ENCODE measurements around the gene CPNE4.

Gene CPNE4

DNA sequence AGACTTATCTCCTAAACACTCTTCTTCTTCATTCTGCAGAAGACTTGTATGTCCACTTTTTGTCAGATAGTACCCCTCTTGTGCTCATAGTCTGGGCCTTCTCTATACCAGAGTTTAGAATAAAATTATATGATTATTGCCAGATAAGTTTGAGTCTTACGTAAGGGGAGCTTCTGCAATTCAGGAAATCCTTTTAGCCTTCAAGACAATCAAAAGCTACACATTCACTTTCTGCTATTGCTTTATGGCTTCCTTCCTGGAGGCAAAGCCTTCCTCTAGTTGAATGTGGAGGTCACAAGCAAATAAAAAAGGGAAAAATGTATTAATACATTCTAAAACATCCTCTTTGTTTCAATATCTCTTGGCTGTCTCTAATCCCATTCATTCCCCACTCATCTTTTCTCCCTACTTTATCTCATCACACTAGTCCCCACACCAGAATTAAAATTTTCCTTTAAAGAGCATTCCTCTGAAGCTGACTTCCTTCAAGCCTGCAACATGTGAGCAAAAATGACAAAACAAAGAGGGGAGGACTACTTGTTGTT lies 186.8 kb downstream of the CPNE4 start:
- TF ChIP-seq, protein P1, sequence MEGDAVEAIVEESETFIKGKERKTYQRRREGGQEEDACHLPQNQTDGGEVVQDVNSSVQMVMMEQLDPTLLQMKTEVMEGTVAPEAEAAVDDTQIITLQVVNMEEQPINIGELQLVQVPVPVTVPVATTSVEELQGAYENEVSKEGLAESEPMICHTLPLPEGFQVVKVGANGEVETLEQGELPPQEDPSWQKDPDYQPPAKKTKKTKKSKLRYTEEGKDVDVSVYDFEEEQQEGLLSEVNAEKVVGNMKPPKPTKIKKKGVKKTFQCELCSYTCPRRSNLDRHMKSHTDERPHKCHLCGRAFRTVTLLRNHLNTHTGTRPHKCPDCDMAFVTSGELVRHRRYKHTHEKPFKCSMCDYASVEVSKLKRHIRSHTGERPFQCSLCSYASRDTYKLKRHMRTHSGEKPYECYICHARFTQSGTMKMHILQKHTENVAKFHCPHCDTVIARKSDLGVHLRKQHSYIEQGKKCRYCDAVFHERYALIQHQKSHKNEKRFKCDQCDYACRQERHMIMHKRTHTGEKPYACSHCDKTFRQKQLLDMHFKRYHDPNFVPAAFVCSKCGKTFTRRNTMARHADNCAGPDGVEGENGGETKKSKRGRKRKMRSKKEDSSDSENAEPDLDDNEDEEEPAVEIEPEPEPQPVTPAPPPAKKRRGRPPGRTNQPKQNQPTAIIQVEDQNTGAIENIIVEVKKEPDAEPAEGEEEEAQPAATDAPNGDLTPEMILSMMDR (conservative IDR thresholded peaks at IDR 0.05), result no peak
- no peak for TF ChIP-seq ZFX (IDR thresholded peaks at IDR 0.05)
- H3K27ac ChIP-seq, result no peak overlapping the region

DNA sequence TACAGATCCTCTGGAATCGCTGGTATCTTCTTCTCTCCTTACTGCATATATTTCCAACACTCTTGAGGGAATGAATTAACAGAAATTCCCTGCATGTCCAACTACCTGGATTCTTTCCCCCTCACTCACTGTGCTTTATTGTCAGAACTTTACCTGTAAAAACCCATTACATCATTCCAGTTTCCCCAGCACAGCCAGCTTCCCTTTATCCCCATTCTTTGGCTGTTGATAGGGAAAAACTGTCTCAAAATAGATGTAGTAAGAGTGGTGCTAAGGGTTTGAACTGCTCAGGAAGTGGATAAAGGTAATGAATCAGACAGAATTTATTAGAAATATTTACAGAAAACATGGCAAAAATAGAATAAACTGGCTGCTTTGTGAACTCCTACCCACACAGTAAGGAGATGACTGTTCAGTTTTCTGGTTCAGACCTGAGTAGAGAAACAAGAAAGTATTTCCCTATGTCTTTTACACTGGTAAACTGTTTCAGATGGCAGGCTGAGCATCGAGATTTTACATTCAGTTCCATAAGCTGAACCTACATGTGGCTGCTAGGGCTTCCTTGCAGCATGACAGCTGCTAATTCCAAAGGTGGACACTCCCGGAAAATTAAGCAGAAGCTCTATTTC lies 188.4 kb downstream of the CPNE4 start:
- no peak for TF ChIP-seq ZFX (IDR thresholded peaks at IDR 0.05)
- H3K27ac ChIP-seq, result no peak overlapping the region

DNA sequence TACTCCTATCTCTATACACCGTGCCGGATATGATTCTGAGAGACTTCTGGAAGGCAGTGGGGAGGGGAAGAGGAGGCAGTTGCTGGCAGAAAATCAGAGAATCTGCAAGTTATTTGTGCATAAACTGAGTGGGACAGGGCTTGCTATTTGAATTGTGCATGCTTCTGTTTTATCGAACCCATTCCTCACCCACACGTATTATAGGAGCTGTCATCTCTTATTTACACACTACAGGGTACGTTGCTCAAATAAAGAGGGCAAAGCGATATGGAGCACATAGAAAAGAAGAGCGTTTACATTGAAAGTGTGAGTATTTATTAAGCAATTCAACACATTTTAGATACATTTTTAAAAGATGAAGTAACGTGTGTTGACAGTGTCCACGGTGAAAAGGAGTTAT lies 191.6 kb downstream of the CPNE4 start:
- TF ChIP-seq, protein P1 (conservative IDR thresholded peaks at IDR 0.05), result no peak
- TF ChIP-seq ZFX (IDR thresholded peaks at IDR 0.05), result no peak
- no peak overlapping the region for H3K27ac ChIP-seq

DNA sequence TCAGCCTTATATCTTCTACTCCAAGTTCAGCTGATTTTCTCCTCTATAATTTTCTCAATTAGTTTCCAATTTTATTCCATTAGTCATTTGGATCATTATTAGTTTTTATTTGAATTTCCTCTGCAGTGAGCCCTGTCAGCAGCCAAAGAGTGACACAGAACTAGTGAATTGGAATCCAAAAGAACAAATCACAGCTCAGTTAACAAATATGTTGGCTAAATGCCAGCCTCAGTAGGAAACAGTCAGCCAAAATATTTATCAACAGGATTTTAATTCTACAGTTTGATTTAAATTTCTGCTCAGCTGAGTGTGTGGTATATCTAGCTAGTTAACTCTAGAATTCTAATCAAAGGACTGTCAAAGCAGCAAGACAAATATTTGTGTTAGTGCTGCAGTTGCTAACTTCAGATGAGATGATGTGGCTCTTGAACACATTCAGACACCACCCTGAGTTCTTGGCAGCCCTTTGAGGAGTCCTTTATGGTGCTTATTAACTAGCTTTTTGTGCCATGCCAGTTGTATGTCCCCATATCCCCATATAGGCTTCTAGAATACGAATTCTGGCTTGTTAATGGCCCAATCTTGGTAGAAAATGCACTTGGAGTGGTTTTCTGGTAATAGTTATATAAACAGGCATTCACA lies 194.5 kb downstream of the CPNE4 start:
- no peak overlapping the region for H3K27ac ChIP-seq
- TF ChIP-seq ZFX (IDR thresholded peaks at IDR 0.05), result no peak
- TF ChIP-seq, protein P1 (conservative IDR thresholded peaks at IDR 0.05), result no peak

DNA sequence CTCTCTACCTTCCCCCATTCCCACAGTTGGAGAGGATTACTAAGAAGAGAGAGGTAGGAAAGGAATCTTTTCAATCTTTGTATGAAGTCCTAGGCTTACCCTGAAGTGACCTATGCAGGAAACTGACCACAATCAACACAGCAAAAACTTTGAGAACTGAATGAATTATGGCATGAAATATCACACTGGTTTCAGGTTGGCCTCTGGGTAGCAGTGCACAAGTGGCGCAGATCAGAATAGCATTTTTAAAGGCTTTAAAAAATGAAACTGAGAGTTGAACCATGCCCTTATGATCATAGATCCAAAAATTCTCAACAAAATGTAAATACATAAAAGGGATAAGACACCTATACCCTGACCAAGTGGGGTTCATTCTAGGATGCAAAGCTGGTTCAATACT lies 198.9 kb downstream of the CPNE4 start:
- no peak for TF ChIP-seq ZFX (IDR thresholded peaks at IDR 0.05)
- TF ChIP-seq, protein P1 (conservative IDR thresholded peaks at IDR 0.05), result no peak
- no peak overlapping the region for H3K27ac ChIP-seq

DNA sequence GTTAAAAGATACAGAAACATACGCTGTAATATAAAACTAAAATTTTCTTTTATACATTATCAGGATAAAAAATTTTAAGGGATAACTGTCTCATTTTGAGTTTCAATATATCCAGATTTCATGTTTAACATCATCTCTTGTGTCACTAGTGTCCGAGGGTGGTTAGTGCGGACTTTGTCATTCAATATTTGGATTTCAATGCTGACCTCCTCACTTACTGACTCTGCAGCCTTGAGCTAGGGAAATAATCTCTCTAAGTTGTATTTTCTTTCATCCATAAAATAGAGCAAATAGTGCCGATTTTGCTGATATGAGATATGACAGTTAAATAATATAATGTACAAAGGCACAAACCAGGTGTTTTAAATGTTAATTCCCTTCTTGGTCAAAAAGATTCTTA lies 203.2 kb downstream of the CPNE4 start:
- TF ChIP-seq, protein P1 (conservative IDR thresholded peaks at IDR 0.05), result no peak
- no peak for TF ChIP-seq ZFX (IDR thresholded peaks at IDR 0.05)
- H3K27ac ChIP-seq, result no peak overlapping the region

DNA sequence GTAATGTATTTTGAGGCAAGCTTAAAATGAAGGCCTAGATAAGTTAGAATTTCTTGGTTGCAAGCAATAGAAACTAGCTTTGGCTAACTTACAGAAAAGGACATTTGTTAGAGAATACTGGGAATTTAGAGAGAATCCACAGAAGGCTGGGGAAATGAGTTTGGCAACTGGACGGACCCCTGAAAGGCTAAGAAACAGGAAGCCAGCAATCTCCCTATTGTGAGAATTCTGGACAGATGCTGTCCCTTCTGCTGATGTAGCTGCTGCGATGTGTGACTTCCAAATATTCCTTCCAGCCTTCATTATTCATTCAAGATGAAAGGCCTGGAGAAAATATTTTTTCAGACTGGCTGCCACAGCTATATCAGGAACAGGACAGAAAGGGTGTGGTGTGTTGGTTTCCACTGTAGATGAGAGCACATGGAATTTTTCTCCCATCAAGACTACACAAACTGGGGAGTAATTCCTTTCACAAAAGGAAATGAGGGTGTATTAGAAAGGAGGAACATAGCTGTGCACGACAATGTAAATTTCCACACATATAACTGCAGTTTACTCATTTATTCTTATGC lies 213.5 kb downstream of the CPNE4 start:
- H3K27ac ChIP-seq, result no peak overlapping the region
- no peak for TF ChIP-seq ZFX (IDR thresholded peaks at IDR 0.05)
- TF ChIP-seq, protein P1 (conservative IDR thresholded peaks at IDR 0.05), result no peak
